Stimulated activated CD4-positive, alpha-beta T cell treated with anti-CD3 and anti-CD28 coated beads, Interleukin-1b, Interleukin-23, amount 100 ng/mL, for 1 hour (primary cell): ENCODE measurements around the gene TGFA.

Experiments used
- DNase-seq, 2 donors: peaks; one replicate each; pipeline ENCODE4 v3.0.0-alpha.2; 2020; ENCODE audit warnings: low read depth in 2 of 2

Gene TGFA

DNA sequence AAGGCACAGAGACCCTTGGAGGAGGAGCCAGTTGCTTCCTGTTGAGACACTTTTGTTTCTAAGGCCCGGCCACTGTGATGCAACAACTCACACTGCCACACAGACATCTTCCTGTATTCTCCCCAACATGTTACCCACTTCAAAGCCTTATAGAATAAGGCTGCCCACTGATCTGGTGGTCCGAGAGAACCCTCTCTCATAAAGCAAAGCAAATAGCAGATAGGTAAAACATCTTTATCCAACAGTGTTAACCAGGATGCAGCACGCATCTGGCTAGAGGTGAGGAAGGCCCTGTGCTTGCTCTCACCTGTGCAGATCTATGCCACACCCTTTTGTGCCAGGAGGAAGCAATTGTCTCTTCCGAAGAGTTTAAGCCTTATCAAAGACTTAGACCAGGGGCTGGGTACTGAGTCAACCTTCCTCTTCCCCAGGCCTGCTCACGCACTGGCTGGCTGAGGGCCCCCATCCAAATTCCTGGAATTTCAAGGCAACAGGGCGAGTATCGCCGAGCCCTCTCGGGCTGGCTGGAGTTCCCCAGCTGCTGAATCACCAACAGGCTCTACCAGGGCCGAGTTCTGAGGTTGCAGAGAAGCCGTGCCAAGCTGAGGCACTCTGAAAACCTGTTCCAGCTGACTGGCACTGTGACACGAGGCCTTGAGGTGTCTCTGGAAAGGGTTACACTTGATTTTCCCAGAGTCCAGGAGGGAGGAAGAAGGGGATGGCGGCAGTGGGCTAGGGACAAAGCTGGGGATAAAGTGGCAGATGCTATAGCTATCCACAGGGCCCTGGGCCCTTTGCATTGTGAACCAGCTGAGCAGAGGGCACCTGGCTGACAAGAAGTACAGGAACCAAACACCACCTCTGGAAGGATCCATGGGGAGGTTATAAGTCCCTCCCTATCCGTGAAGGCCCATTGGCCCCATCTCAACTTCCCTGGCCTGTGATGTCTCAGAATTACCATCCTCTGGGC is 29.3 kb downstream of the TGFA start:
- no peak for DNase-seq

DNA sequence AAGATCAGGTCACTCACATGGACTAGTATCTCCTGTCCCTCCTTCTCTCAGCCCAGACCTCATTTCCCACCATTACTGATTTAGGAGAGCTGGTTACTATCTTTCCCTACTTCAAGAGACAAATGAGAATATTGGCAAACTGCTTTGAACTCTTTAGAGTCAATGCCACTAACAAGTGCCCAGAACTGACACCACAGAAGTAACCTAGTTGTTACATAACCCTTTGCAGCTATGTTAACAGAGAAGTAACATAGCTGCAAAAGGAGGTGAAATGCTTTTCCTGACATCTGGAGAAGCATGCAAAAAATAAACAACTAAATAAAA is 30.0 kb downstream of the TGFA start:
- DNase-seq: no peak

DNA sequence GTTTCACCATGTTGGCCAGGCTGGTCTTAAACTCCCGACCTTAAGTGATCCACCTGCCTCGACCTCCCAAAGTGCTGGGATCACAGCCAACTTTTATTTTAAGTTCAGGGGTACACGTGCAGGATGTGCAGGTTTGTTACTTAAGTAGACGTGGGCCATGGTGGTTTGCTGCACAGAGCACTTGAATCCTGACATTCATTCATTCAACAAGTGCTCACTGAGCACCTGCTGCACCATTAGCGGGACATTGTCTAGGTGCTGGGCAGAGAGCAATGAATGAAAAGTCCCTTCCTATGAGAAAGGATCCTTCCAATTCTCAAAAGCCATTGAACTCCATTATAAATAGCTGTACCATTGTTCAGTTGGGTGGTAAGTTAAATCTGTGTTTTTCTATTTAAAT is 31.0 kb downstream of the TGFA start:
- DNase-seq: no peak

DNA sequence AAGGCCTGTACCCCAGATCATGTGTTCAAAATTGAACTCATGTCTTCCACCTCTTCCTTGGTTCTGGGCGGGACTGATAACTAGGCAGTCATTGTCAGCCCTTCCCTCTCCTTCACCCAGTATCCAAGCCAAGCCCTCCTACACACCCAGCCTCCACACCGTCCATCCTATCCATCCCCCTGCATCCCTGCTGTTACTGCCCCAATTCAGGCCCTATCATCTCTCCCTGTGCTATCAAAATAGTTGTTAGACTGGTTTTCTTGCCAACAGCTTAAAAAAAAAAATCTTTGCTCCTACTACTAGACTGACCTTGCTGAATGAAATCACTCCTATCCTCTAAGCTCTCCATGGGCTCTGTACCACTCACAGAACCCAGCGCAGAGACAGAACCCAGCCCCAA is 32.8 kb downstream of the TGFA start:
- no peak for DNase-seq

DNA sequence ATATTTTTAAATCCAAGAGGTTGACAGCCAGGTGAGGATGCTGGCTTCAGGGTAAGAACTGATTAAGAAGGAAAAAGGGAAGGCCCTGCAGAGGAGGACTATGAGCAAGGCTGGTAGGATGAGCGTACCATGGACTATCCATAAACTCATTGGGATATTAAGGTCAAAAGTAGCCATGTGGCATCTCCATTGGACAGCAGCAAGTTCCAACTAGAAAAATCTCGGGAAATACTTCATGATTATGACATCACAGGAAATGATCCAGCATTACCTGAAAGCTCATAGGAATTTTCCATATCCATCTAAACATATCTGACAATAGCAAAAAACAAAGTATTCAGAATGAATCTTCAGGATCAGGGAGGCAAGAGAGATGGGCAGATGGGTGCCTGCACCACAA is 34.2 kb downstream of the TGFA start:
- DNase-seq: no peak

DNA sequence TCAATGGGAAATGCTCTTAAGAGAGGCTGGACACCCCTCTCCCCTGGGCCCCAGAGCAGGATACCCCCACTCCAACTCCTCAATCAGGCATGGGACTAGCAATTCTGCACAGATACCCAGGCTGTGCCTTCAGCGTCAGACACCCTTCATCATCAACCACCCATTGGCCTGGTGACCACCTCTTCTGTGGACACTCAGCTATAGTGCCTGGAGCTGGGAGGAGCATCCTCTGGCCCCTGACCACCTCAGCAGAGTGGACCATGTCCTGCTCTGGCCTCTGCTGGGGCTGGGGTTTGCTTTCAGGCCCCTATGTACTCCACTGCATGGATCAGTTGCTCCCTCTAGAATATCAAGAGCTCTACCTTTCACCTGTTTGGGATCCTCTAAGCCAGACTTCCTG is 35.1 kb downstream of the TGFA start:
- DNase-seq: no peak

DNA sequence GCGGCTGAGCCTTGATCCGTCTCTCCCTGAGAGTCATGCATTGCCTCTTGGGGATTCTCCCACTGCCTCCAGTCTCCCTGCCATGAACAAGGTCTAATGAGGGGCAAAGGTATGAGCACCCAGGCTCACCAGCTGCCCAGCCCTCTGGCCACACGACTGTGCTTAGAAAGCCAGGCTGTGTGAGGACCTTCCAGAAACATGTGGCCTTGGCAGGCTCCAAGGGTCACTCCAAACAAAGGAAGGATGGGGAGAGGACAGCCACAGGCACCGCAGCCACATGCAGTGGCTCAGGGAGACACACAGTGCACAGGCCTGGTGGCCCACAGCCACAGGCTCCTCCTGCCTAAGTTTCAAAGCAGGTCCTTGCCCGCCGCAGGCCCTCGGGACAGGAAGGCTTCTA is 35.8 kb downstream of the TGFA start:
- DNase-seq: no peak

DNA sequence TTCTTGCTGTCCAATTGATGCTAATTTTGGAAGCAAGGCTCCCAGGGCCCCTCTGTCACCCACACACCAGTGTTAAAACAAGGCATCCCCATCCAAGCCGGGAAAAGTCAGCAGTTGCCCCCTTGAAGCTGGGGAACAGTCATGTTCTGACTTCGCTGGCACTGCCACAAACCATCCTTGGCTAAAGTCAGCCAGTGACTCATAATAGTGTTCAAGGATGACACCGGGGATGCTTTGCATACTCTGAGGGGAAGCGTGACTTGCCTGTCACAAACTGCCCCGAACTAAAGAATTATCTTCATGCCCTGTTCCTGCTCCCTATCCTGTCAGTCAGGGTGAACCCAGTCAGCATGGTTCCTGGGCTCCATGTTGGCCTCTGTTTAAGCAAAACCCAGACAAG is 37.0 kb downstream of the TGFA start:
- DNase-seq: no peak

DNA sequence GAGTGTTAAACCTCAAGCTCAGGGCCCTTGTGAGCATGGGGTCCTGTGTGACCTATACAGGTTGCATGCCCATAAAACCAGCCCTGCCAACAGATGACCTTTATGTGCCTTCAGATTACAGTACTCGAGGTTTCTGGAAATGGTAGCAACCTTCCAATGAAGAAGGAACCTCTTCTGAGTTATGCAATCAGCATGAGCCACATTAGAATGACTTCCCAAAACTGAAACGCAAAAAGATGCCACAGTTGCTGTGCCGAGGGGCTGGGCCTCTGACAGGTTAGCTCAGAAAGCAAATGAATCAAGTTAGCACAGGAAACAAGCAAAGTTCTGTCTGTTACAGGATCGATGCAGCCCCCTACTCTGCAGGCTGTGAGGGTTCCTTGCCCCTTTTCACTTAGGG is 37.7 kb downstream of the TGFA start:
- no peak for DNase-seq

DNA sequence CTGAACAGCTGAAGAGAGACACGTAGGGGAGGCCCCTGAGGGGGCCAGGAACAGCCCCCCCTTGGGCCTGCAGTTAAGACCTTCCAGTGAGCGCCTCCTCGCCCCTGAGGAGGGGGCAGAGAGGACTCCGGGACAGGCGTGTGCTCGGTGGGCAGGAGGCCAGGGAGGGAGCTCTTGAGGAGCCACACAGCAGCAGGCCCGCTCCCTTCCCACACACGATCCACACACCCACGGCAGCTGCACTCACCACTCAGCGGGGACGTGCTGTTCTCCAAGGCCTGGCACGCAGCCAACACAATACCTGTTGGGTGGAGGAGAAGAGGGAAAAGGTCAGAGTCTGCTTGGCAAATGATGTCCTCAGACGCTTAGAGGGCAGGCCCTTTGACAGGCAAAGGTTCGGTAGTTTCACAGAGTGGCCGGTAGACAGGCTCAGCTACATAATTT is 39.0 kb downstream of the TGFA start:
- DNase-seq: no peak

DNA sequence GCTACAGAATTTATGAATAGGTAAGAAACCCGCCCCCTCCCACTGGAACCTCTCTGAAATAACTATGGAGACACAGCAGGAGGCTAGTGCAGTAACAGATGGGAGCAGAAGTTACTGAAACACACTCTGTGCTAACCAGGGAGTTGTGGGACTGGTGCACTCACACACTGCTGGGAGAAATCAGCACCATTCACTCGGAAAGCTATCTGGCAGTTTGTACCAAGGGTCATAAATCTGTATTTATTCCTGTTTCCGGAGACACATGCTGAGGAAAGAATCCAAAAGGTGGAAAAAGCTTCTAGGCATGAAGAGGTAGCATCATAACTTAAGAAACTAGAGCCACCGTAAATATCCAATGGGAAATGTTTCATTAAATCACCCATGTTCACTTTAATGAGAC is 39.9 kb downstream of the TGFA start:
- no peak for DNase-seq

DNA sequence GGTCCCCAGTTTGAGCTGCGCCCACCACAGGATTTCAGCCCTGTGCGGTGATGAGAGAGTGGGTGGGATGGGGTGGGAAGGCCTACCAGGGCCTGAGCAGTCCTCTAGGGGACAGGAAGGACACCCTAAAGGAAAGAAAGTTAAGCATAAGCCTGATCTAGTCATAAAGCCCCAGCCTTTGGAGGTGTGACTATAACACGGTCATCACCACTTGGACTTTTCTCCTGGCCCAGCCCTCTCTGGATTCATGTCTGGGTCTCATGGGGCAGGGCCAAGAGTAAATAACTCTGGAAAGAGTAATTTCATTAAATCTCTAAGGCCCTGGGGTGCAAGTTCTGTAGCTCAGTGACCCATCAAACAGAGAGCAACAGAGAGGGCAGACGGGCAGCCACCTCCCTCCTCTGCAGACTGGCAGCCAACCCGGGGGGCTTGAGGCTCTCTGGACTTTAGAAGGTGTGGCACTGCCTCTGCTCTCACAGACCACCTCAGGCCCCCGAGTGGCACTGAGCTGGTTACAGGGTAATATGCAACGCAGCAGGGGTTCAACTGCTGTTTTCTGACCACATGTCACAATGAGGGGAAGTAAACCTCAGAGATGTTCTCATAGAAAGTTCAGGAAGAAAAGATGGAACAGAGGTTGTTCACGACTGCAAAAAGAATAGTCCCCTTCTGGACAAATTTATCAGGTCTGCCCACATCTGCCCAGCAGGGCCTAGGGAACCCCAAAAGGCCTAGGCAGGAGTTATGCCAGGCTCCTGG is 41.5 kb downstream of the TGFA start:
- no peak for DNase-seq

DNA sequence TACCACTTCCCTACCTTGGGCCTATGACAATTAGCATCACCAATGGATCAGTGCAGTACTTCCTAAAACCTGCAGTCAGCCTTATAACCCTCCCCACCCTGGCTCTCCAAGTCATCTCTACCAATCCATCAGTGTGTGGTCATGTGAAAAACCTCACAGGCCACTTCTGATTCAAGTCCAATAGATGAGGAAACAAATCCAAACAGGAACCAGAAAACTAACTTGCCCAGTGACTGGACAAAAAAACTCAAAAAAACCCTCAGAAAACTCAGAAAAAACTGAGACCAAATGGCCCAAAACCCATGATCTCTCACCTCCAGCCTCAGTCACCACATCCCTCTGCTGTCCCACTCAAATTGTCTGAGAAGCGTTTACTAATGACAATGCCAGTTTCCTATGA is 43.3 kb downstream of the TGFA start:
- no peak for DNase-seq

DNA sequence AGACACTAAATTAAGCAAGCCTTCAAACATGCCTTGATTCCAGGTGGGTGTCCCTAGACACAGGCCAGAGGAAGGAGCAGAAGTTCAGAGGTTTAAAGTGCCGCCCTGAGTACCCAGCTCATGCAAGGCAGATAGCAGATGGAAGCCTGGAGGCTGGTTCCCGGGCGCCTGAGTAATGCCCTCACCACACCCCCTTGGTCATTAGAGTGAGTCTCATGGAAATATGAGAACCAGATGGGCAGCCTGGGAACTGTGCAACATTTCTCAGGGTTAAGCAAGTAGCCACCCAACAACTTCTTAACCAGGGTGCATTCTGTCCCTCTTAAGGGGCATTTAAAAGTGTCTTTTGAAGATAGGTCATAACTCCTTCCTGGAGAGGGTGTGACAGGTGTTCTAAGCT is 44.1 kb downstream of the TGFA start:
- DNase-seq: no peak

DNA sequence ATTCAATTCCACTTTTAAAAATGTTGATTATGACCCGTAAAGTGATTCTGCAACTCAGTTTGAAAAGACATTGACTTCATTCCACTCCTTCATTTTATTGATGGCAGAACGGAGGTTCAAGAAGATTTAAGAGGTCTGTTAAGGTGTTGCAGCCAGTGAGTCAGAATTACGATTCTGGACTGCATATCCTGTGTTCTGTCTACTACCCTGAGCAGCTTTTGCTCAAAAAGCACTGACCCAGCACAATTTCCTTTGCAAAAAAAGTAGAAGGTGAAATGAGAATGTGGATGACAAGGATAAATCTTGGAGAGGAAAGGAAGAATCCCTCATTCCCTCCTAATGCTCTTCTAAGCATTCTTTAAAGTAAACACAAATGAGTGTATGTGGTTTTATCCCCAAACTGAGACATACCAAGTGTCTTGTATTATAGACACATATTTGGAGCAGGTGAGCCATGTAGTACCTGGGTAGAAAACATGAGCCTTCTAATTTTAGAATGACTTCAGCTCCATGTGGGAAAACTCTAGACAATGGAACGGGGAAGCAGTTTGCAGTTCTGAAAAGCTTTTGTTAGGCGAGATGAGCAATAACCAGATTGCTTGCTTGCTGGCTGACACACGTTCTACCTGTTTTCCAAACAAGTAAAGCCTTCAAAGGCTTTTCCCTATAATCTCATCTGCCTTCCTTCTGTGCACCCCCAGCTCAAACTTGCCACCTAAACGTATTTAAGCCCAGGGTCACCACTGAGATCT is 44.7 kb downstream of the TGFA start:
- no peak for DNase-seq

DNA sequence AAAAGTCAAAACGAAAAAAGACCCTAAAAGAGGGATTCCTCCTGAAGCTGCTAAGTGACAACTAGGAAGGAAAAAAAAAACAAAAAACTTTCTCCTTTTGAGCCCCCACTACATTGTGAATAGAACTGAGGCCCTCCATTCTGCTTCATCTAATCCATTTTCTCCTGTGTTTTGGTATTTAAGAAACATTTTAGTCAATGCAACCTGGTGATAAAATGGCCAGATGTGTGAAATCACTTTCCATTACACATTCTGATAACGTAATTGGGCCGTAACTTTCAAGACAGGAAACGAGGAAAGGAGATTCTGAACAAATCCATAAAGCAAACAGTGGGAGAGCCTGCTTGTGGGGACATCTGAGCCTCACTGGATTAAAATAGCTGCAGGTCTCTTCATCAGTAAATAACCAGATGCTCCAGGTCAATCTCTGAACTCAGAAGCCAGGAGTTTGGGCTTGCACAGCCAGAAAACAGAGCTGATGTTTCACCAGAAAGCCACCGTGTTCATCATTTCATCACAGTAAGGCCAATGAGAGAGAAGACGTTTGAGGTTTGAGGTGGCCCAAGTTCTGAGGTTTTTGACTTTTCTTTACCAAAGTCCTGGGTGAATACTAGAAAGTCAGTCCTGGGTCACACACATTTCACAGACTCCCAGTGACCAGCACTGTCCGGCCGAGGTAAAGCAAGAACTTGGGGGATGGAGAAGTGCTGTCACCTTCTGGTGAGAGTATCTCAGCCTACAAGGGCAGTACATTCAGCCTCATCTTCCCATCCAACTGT is 47.8 kb downstream of the TGFA start:
- no peak for DNase-seq

DNA sequence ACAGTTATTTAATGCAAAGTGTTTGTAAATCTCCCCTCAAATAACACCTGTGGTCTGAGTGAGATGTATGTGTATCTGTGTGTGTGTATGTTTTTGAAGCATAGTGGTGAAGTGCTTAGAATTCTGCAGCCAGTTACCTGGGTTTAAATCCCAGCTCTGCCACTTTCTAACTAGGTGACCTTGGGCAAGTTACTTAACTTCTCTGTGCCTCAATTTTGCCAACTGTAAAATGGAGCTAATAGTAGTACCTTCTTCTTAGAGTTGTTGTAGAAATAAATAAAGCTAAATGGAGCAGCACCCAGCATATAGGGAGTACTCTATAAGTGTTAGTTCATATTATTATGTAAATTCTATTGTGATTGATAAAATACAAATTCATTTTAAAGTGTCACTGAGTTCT is 48.9 kb downstream of the TGFA start:
- no peak for DNase-seq

DNA sequence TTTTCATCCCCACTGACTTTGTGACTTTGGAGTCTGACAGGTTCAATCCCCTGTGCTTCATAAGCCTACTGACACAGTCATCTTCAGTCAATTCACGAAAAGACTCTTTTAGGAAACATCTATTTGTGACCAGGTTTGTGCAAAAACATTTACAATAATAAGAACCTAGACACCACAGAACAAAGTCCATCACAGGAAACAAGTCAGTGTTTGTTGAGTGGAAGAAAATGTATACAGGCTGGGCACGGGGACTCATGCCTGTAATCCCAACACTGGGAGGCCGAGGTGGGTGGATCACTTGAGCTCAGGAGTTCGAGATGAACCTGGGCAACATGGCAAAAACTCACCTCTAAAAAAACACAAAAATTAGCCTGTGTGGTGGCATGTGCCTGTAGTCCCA is 49.7 kb downstream of the TGFA start:
- no peak for DNase-seq

DNA sequence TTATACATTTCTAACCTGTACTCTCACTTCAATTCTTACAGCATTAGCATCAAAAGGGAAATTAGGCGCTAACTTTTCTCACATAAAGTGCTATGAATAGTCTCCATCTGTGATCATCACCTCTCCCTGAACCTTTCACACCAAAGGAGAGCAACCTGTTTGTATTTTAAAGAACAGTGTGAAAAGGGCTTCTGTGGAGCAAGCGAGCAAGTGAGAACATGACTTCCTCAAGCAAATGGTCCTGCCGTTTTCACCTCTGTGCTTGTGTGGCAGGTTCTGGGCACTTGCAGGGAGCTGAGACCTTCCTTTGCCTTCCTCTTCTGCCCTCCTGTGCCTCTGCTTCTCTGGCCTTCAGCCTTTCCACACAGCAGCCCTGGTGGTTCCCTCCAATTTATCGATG is 51.9 kb downstream of the TGFA start:
- no peak for DNase-seq

DNA sequence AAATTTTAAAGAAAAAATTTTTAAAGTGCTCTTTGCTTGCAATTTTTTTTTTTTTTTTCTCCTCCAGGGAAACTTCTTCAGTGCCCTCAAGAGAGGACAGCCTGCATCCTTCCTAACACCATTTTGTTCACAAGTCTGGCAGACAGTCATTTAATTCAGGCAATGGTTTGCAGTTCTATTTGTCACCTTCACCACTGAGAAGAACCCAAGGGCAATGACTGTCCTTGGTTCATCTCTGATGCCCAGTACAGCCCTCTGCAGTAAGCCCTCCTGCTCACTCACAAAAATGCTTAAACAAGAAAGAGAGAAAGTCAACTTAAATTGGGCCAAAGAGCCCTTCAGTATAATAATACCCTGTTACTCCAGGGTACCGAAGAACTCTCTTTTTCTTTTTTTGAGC is 52.4 kb downstream of the TGFA start:
- no peak for DNase-seq

DNA sequence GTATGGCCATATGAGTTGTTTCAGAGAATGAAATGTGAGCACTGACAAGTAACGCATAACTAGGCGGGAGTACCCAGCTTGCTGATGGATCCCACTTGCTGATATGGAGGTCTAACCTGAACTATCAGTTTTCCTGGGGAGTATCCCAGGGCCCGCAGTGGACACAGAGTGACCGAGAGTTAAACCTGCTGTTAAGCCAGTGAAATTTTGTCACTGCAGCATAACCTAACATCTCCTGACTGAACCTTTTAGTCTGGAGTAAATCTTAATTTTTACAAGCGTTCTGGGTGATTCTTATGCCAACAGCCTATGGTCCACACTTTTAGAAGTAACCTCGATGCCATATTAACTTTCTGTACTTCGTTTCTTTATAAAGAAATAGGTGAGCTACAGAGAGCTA is 54.4 kb downstream of the TGFA start:
- no peak for DNase-seq

DNA sequence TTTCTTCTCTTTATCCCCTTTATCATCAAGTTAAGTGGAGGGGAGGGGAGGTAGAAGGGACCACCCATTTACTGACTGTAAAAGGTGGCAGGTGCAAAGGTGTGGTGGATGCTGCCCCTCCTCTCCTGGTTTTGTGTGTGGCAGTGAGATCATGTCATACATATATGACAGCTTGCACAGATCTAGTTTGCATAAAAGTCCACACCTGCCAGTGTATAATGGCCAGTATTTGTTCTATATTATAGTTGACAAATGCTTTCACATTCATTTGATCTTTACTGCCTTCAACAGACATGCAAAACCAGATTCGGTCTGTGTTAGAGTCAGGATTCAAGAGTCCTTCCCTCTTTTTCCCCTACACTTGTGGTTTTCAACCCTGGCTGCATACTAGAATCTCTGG is 55.1 kb downstream of the TGFA start:
- DNase-seq: no peak
